ENCODE results near the gene CDK7. TPM values are rescaled to one million over a fixed set of nuclear protein-coding genes. Genes with fewer than 3 reads are reported as not detected.

CDK7 gene
- total and polyA plus RNA-seq, 12 donors = 15.2 to 57.1 (median 27.2) TPM

GRCh38 chr5:69257577-69257976 is 22.9 kb downstream of the CDK7 start:
- no peaks in the 10 kb centered on the region for H3K9me3 ChIP-seq (replicated peaks in 1 of 3)
- H3K4me3 ChIP-seq = no peak overlapping the region
- TF ChIP-seq CTCF (IDR thresholded peaks at IDR 0.05) (no peak), POLR2A (IDR thresholded peaks at IDR 0.05) (no peak)
- intact Hi-C loops (cut with DNase I) = no loop called here
- H3K4me1 ChIP-seq (replicated peaks in 1 of 2) = no peaks in the 10 kb centered on the region
- WGBS, 4 donors = 95 to 100% (median 99%) methylated on average over 1 of the region's 1 CpG
- H3K27me3 ChIP-seq = no peaks in the 10 kb centered on the region
- peaks cover 0 to 41% of the 10 kb centered on the region in 2 donors for H3K36me3 ChIP-seq (replicated peaks in 1 of 2)
- H3K27ac ChIP-seq = no peak overlapping the region
- no peak for DNase-seq

- 94 to 100% (median 95%) methylated on average over 1 of the region's 1 CpG for WGBS, 4 donors
- H3K4me1 ChIP-seq (replicated peaks in 1 of 2) = no peaks in the 10 kb centered on the region
- TF ChIP-seq CTCF (IDR thresholded peaks at IDR 0.05) = no peak
- no peak for TF ChIP-seq POLR2A (IDR thresholded peaks at IDR 0.05)
- H3K4me3 ChIP-seq = no peak overlapping the region
- no peak overlapping the region for H3K27ac ChIP-seq
- H3K36me3 ChIP-seq (replicated peaks in 1 of 2) = peaks cover 0 to 58% of the 10 kb centered on the region in 2 donors
- intact Hi-C loops (cut with DNase I) = no loop called here
- H3K27me3 ChIP-seq = no peaks in the 10 kb centered on the region
- no peak for DNase-seq
- H3K9me3 ChIP-seq (replicated peaks in 1 of 3) = no peaks in the 10 kb centered on the region
Measured at GRCh38 chr5:69261034-69261433, 26.3 kb downstream of the CDK7 start.

GRCh38 chr5:69265931-69266330 is 31.2 kb downstream of the CDK7 start:
- no peak overlapping the region for H3K27ac ChIP-seq
- no peaks in the 10 kb centered on the region for H3K27me3 ChIP-seq
- peaks cover 0 to 54% of the 10 kb centered on the region in 2 donors for H3K36me3 ChIP-seq (replicated peaks in 1 of 2)
- no peaks in the 10 kb centered on the region for H3K9me3 ChIP-seq (replicated peaks in 1 of 3)
- DNase-seq = peak in 1 of 7 donors; percentile 7
- no peak overlapping the region for H3K4me3 ChIP-seq
- 88 to 92% (median 89%) methylated on average over 11 of the region's 11 CpGs for WGBS, 4 donors
- intact Hi-C loops (cut with DNase I) = no loop called here
- TF ChIP-seq POLR2A (IDR thresholded peaks at IDR 0.05) = no peak
- no peak for TF ChIP-seq CTCF (IDR thresholded peaks at IDR 0.05)
- no peaks in the 10 kb centered on the region for H3K4me1 ChIP-seq (replicated peaks in 1 of 2)

DNA sequence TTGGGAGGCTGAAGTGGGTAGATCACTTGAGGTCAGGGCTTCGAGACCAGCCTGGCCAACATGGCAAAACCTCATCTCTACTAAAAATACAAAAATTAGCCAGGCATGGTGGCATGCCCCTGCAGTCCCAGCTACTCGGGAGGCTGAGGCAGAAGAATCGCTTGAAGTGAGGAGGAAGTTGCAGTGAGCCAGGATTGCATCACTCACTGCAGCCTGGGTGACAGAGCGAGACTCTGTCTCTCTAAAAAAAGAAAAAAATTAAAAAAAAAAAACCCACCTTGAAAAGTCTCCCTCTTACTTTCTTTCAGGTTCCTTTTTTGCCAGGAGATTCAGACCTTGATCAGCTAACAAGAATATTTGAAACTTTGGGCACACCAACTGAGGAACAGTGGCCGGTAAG is 34.2 kb downstream of the CDK7 start:
- Histone ChIP-seq H3K27ac (no peak overlapping the region), H3K4me1 (replicated peaks in 1 of 2) (no peaks in the 10 kb centered on the region), H3K9me3 (replicated peaks in 1 of 3) (no peaks in the 10 kb centered on the region), H3K36me3 (replicated peaks in 1 of 2) (peaks cover 0 to 33% of the 10 kb centered on the region in 2 donors), H3K4me3 (no peak overlapping the region), H3K27me3 (no peaks in the 10 kb centered on the region)
- TF ChIP-seq POLR2A (IDR thresholded peaks at IDR 0.05) (no peak), CTCF (IDR thresholded peaks at IDR 0.05) (no peak)
- DNase-seq = no peak
- intact Hi-C loops (cut with DNase I) = no loop called here
- 81 to 90% (median 86%) methylated on average over 5 of the region's 5 CpGs for WGBS, 4 donors

All from adrenal gland (tissue), 12 donors.